ENCODE measurements around the gene ZBTB16. TPM values are rescaled to one million over a fixed set of nuclear protein-coding genes. Genes with fewer than 3 reads are reported as not detected.

The ZBTB16 gene
- polyA plus RNA-seq, 1 donor (not counting 4 experiments of a cell fraction or from before 2014, with no cell fraction given) = 0.18 TPM

GRCh38 chr11:114130115-114130576 lies 70.6 kb downstream of the ZBTB16 start:
- H3K9me3 ChIP-seq (ENCODE audit: control insufficient read depth, low read depth, low read length) = no peaks in the 10 kb centered on the region
- dilution Hi-C loops (cut with MboI; ENCODE audit: extremely low pct_ligation_motif_present, low sequenced_read_pairs) = no loop called here
- H3K36me3 ChIP-seq (ENCODE audit: control insufficient read depth in 2 of 2, extremely low read depth in 1 of 2, insufficient read depth in 2 of 2, low read length in 2 of 2) = no peaks in the 10 kb centered on the region
- H3K79me2 ChIP-seq (ENCODE audit: control insufficient read depth, insufficient read depth, low read length) = no peaks in the 10 kb centered on the region
- no peak overlapping the region for H2AFZ ChIP-seq (ENCODE audit: control insufficient read depth, low read length)
- no peaks in the 10 kb centered on the region for H3K9me1 ChIP-seq (ENCODE audit: control insufficient read depth, extremely low read depth, insufficient read depth, low read length)
- H3K9ac ChIP-seq (ENCODE audit: control insufficient read depth, extremely low read depth, insufficient read depth, low read length) = no peak overlapping the region
- TF ChIP-seq EZH2 (IDR thresholded peaks at IDR 0.05; ENCODE audit: low read length) (no peak), CTCF (optimal IDR thresholded peaks at IDR 0.05 in 1 of 3, IDR thresholded peaks at IDR 0.05 in 1 of 3, conservative IDR thresholded peaks at IDR 0.05 in 1 of 3; ENCODE audit: extremely low read depth in 1 of 3, insufficient read depth in 2 of 3, low read length in 3 of 3) (no peak)
- H4K20me1 ChIP-seq (ENCODE audit: control insufficient read depth, extremely low read depth, insufficient read depth, low read length) = no peaks in the 10 kb centered on the region
- no peak overlapping the region for H3K27ac ChIP-seq (ENCODE audit: control insufficient read depth, insufficient read depth, low read length)
- no peak overlapping the region for H3K4me3 ChIP-seq (ENCODE audit: control insufficient read depth in 2 of 3, extremely low read depth in 1 of 3, insufficient read depth in 2 of 3, low read depth in 1 of 3, low read length in 3 of 3)
- peaks cover 23% of the 10 kb centered on the region for H3K27me3 ChIP-seq (ENCODE audit: control insufficient read depth, extremely low read depth, insufficient read depth, low read length)
- no peak overlapping the region for H3K4me2 ChIP-seq (ENCODE audit: control insufficient read depth, extremely low read depth, insufficient read depth, low read depth, low read length)
- DNase-seq (ENCODE audit: low read depth, low spot score) (no peak), FAIRE-seq (no peak)
- no peaks in the 10 kb centered on the region for H3K4me1 ChIP-seq (ENCODE audit: control insufficient read depth, extremely low read depth, insufficient read depth, low read length)

- no peaks in the 10 kb centered on the region for H3K9me1 ChIP-seq (ENCODE audit: control insufficient read depth, extremely low read depth, insufficient read depth, low read length)
- peaks cover 26% of the 10 kb centered on the region for H3K27me3 ChIP-seq (ENCODE audit: control insufficient read depth, extremely low read depth, insufficient read depth, low read length)
- no peak overlapping the region for H3K9ac ChIP-seq (ENCODE audit: control insufficient read depth, extremely low read depth, insufficient read depth, low read length)
- H3K27ac ChIP-seq (ENCODE audit: control insufficient read depth, insufficient read depth, low read length) = no peak overlapping the region
- H3K4me1 ChIP-seq (ENCODE audit: control insufficient read depth, extremely low read depth, insufficient read depth, low read length) = no peaks in the 10 kb centered on the region
- no peaks in the 10 kb centered on the region for H3K9me3 ChIP-seq (ENCODE audit: control insufficient read depth, low read depth, low read length)
- no peaks in the 10 kb centered on the region for H3K36me3 ChIP-seq (ENCODE audit: control insufficient read depth in 2 of 2, extremely low read depth in 1 of 2, insufficient read depth in 2 of 2, low read length in 2 of 2)
- dilution Hi-C loops (cut with MboI; ENCODE audit: extremely low pct_ligation_motif_present, low sequenced_read_pairs) = no loop called here
- H3K4me2 ChIP-seq (ENCODE audit: control insufficient read depth, extremely low read depth, insufficient read depth, low read depth, low read length) = no peak overlapping the region
- no peaks in the 10 kb centered on the region for H4K20me1 ChIP-seq (ENCODE audit: control insufficient read depth, extremely low read depth, insufficient read depth, low read length)
- H2AFZ ChIP-seq (ENCODE audit: control insufficient read depth, low read length) = no peak overlapping the region
- no peak for DNase-seq (ENCODE audit: low read depth, low spot score)
- no peak for FAIRE-seq
- H3K4me3 ChIP-seq (ENCODE audit: control insufficient read depth in 2 of 3, extremely low read depth in 1 of 3, insufficient read depth in 2 of 3, low read depth in 1 of 3, low read length in 3 of 3) = no peak overlapping the region
- TF ChIP-seq EZH2 (IDR thresholded peaks at IDR 0.05; ENCODE audit: low read length) (no peak), CTCF (optimal IDR thresholded peaks at IDR 0.05 in 1 of 3, IDR thresholded peaks at IDR 0.05 in 1 of 3, conservative IDR thresholded peaks at IDR 0.05 in 1 of 3; ENCODE audit: extremely low read depth in 1 of 3, insufficient read depth in 2 of 3, low read length in 3 of 3) (no peak)
- no peaks in the 10 kb centered on the region for H3K79me2 ChIP-seq (ENCODE audit: control insufficient read depth, insufficient read depth, low read length)
These were observed 71.2 kb downstream of the ZBTB16 start for GRCh38 chr11:114130629-114131277.
